ENCODE measurements around the gene ANKUB1. TPM values are rescaled to one million over a fixed set of nuclear protein-coding genes. Genes with fewer than 3 reads are reported as not detected.

The ANKUB1 gene
- total and polyA plus RNA-seq, 5 experiments from 2014 or later = not detected

- ATAC-seq = no peak
- Mint-ChIP-seq H3K4me3 (no peak overlapping the region), H3K27ac (no peak overlapping the region), H3K27me3 (peaks cover 4 to 17% (median 10%) of the 10 kb centered on the region in 5 donors), H3K9me3 (peaks cover 0 to 5% (median 0%) of the 10 kb centered on the region in 9 donors), H3K4me1 (peaks cover 0 to 4% (median 0%) of the 10 kb centered on the region in 4 donors), H3K36me3 (peaks cover 0 to 3% (median 0%) of the 10 kb centered on the region in 3 donors)
- DNase-seq = no peak
- POLR2A ChIA-PET = no interaction called here
These were observed 9.3 kb upstream of the ANKUB1 start for GRCh38 chr3:149801639-149802038.

GRCh38 chr3:149801195-149801594 lies 8.8 kb upstream of the ANKUB1 start:
- H3K9me3 Mint-ChIP-seq = peaks cover 0 to 5% (median 0%) of the 10 kb centered on the region in 9 donors
- peaks cover 2 to 17% (median 8%) of the 10 kb centered on the region in 5 donors for H3K27me3 Mint-ChIP-seq
- ATAC-seq (no peak), DNase-seq (no peak)
- H3K4me1 Mint-ChIP-seq = no peaks in the 10 kb centered on the region
- POLR2A ChIA-PET = no interaction called here
- no peak overlapping the region for H3K4me3 Mint-ChIP-seq
- peaks cover 0 to 3% (median 0%) of the 10 kb centered on the region in 3 donors for H3K36me3 Mint-ChIP-seq
- H3K27ac Mint-ChIP-seq = no peak overlapping the region

GRCh38 chr3:149800693-149801092 lies 8.3 kb upstream of the ANKUB1 start:
- POLR2A ChIA-PET = no interaction called here
- H3K27me3 Mint-ChIP-seq = peaks cover 2 to 17% (median 6%) of the 10 kb centered on the region in 5 donors
- peaks cover 0 to 5% (median 0%) of the 10 kb centered on the region in 9 donors for H3K9me3 Mint-ChIP-seq
- no peaks in the 10 kb centered on the region for H3K4me1 Mint-ChIP-seq
- ATAC-seq = no peak
- peaks cover 0 to 3% (median 0%) of the 10 kb centered on the region in 3 donors for H3K36me3 Mint-ChIP-seq
- no peak overlapping the region for H3K27ac Mint-ChIP-seq
- H3K4me3 Mint-ChIP-seq = no peak overlapping the region
- DNase-seq = no peak

- Mint-ChIP-seq H3K9me3 (peaks cover 0 to 5% (median 0%) of the 10 kb centered on the region in 9 donors), H3K27me3 (peaks cover 7 to 34% (median 11%) of the 10 kb centered on the region in 5 donors), H3K27ac (peak overlapping the region in 1 of 10 donors; percentile 34), H3K36me3 (peaks cover 0 to 3% (median 0%) of the 10 kb centered on the region in 3 donors), H3K4me3 (no peak overlapping the region), H3K4me1 (no peaks in the 10 kb centered on the region)
- ATAC-seq (no peak), DNase-seq (no peak)
- POLR2A ChIA-PET = no interaction called here
These were observed 3.7 kb upstream of the ANKUB1 start for GRCh38 chr3:149796026-149796425.

DNA sequence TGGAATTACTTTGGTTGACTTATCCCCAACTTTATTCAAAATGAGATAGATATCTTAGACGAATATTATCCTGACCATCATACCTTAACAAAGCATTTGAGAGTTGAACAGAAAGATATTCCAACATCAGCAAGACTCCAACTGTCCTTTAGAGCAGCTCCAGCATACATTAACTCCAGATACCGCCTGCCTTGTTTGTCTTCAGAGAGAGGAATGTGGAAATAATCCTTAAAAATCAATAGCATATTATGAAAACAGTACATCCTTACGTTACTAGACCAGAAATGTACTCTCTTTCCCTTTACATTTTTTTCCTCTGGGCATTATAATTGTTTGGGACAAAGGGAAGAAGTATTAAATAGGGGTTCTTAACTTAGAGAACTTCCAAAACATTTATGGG lies 1.7 kb downstream of the ANKUB1 start:
- H3K4me1 Mint-ChIP-seq = no peaks in the 10 kb centered on the region
- no peak for DNase-seq
- no peak for ATAC-seq
- H3K27me3 Mint-ChIP-seq = peaks cover 7 to 39% (median 22%) of the 10 kb centered on the region in 5 donors
- H3K4me3 Mint-ChIP-seq = no peak overlapping the region
- POLR2A ChIA-PET = no interaction called here
- no peak overlapping the region for H3K27ac Mint-ChIP-seq
- no peaks in the 10 kb centered on the region for H3K36me3 Mint-ChIP-seq
- H3K9me3 Mint-ChIP-seq = peaks cover 0 to 4% (median 0%) of the 10 kb centered on the region in 9 donors

- H3K36me3 Mint-ChIP-seq = no peaks in the 10 kb centered on the region
- ATAC-seq (no peak), DNase-seq (no peak)
- no peak overlapping the region for H3K27ac Mint-ChIP-seq
- POLR2A ChIA-PET = no interaction called here
- H3K4me3 Mint-ChIP-seq = no peak overlapping the region
- H3K9me3 Mint-ChIP-seq = peaks cover 0 to 4% (median 0%) of the 10 kb centered on the region in 9 donors
- H3K27me3 Mint-ChIP-seq = peaks cover 7 to 39% (median 22%) of the 10 kb centered on the region in 5 donors
- no peaks in the 10 kb centered on the region for H3K4me1 Mint-ChIP-seq
These were observed 2.1 kb downstream of the ANKUB1 start for GRCh38 chr3:149790268-149790667.

DNA sequence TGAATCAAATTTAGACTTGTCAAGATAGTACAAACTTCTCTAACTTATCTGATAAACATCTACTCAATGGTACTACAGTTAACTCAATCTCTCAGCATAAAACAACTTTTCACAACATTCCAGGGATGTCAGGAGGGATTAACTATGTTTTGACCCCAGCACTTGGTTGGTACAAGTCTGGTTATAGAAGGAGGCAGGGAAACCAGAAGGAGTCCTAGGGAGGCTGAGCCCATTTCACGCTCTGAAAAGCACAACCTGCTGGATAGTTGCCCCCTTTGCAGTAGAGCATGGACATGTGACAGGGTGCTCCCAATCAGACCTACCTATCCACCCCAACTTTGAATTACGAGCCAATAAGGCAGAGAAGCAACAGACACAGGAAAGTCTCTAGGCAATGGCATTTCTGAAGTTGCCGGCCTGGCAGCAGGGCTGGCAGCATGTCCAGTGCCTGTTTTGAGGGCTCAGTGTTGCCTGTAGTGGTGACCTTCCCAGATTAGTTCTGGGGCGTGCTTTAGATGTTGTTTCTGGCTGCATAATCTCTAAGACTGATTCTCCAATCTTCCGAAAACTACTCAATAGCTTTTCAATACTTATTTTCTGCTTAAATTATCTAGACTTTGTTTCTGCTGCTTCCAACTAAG lies 8.2 kb downstream of the ANKUB1 start:
- Mint-ChIP-seq H3K4me1 (peaks cover 0 to 35% (median 0%) of the 10 kb centered on the region in 4 donors), H3K27me3 (peaks cover 1 to 11% (median 5%) of the 10 kb centered on the region in 5 donors), H3K27ac (peak overlapping the region in 1 of 10 donors; percentile 65), H3K9me3 (peaks cover 0 to 4% (median 0%) of the 10 kb centered on the region in 9 donors), H3K36me3 (no peaks in the 10 kb centered on the region), H3K4me3 (no peak overlapping the region)
- no peak for DNase-seq
- POLR2A ChIA-PET = no interaction called here
- ATAC-seq = no peak

DNA sequence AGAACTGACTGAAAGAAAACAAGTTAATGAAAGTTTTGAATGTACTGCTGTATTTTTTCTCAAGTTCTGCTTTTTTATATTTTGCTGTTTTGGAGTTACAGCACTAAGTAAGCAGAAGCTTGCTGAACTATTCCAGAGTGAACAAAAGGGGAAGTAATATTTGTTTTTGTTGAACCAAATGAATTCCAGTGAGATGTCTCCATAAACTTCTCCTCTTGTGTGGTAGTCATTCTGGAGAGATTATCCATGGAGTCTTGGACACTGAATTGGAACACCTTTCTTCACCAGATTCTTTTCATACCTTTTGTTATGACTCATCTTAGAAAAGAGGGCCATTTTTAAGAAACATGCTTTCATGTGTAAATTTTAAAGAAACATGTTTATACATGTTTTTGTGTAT lies 8.8 kb downstream of the ANKUB1 start:
- no peak for ATAC-seq
- DNase-seq = no peak
- Mint-ChIP-seq H3K27ac (peak overlapping the region in 1 of 10 donors; percentile 65), H3K9me3 (peaks cover 0 to 4% (median 0%) of the 10 kb centered on the region in 9 donors), H3K4me3 (no peak overlapping the region), H3K36me3 (no peaks in the 10 kb centered on the region), H3K27me3 (peaks cover 1 to 11% (median 5%) of the 10 kb centered on the region in 5 donors), H3K4me1 (peaks cover 0 to 35% (median 0%) of the 10 kb centered on the region in 4 donors)
- POLR2A ChIA-PET = no interaction called here

- Mint-ChIP-seq H3K9me3 (peaks cover 0 to 4% (median 0%) of the 10 kb centered on the region in 9 donors), H3K4me3 (no peak overlapping the region), H3K27me3 (peaks cover 1 to 12% (median 4%) of the 10 kb centered on the region in 5 donors), H3K36me3 (peaks cover 0 to 4% (median 0%) of the 10 kb centered on the region in 3 donors), H3K27ac (peak overlapping the region in 1 of 10 donors; percentile 86), H3K4me1 (peaks cover 0 to 35% (median 0%) of the 10 kb centered on the region in 4 donors)
- ATAC-seq (no peak), DNase-seq (no peak)
- POLR2A ChIA-PET = no interaction called here
These were observed 10.6 kb downstream of the ANKUB1 start for GRCh38 chr3:149781741-149782140.

DNA sequence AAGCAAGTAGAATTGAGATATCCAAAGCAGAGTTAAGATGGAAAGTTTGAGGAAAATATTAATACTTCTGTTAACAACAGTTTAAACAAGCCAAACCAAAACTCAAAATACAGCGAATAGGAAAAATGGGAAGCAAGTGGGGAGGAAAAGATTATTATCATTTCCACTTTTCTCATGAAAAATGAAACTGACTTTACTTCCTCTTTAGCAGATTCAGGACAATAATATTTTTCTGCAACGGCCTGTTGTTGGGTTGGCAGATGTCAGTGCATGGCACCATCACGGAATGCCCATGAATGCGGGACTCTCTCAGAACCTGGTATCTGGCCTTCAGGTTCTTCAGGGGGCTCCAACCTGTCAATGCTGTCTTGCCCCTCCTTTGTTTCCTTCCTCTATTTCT lies 11.1 kb downstream of the ANKUB1 start:
- ATAC-seq (no peak), DNase-seq (no peak)
- peaks cover 0 to 2% (median 0%) of the 10 kb centered on the region in 9 donors for H3K9me3 Mint-ChIP-seq
- peak overlapping the region in 2 of 10 donors; percentile 34 to 86 for H3K27ac Mint-ChIP-seq
- peaks cover 1 to 12% (median 4%) of the 10 kb centered on the region in 5 donors for H3K27me3 Mint-ChIP-seq
- POLR2A ChIA-PET = no interaction called here
- H3K4me3 Mint-ChIP-seq = peak overlapping the region in 2 of 10 donors; percentile 9 to 59
- peaks cover 0 to 4% (median 0%) of the 10 kb centered on the region in 3 donors for H3K36me3 Mint-ChIP-seq
- H3K4me1 Mint-ChIP-seq = peaks cover 0 to 35% (median 0%) of the 10 kb centered on the region in 4 donors

- ATAC-seq (no peak), DNase-seq (no peak)
- peaks cover 0 to 15% (median 0%) of the 10 kb centered on the region in 4 donors for H3K4me1 Mint-ChIP-seq
- no peak overlapping the region for H3K4me3 Mint-ChIP-seq
- H3K9me3 Mint-ChIP-seq = no peaks in the 10 kb centered on the region
- H3K27ac Mint-ChIP-seq = no peak overlapping the region
- H3K36me3 Mint-ChIP-seq = peaks cover 0 to 4% (median 0%) of the 10 kb centered on the region in 3 donors
- H3K27me3 Mint-ChIP-seq = peaks cover 1 to 22% (median 4%) of the 10 kb centered on the region in 5 donors
- POLR2A ChIA-PET = no interaction called here
These were observed 14.7 kb downstream of the ANKUB1 start for GRCh38 chr3:149777414-149778214.

DNA sequence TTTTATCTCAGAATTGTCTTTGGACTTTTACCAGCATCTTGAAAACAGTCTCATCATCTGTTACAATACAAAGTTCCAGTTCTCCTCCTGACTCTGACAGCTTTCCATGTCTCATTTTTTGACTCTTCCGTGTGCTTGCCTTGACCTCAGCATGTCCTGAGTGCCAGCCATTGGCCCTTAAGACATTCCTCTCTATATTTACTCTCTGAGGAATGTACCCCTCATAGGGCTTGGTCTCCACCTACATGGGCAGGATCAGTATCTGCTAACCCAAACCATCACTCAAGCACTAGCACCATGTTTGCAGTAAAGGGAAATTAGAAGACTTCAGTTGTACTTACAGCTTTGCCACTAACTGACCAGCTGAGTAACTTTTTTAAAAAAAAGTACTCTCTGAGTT lies 16.2 kb downstream of the ANKUB1 start:
- Mint-ChIP-seq H3K9me3 (no peaks in the 10 kb centered on the region), H3K4me3 (no peak overlapping the region), H3K36me3 (peaks cover 0 to 4% (median 0%) of the 10 kb centered on the region in 3 donors), H3K27me3 (peaks cover 3 to 36% (median 13%) of the 10 kb centered on the region in 5 donors), H3K27ac (no peak overlapping the region), H3K4me1 (peaks cover 0 to 10% (median 0%) of the 10 kb centered on the region in 4 donors)
- ATAC-seq (no peak), DNase-seq (no peak)
- POLR2A ChIA-PET = no interaction called here

- ATAC-seq (no peak), DNase-seq (no peak)
- Mint-ChIP-seq H3K27ac (no peak overlapping the region), H3K9me3 (no peaks in the 10 kb centered on the region), H3K4me1 (no peaks in the 10 kb centered on the region), H3K36me3 (peaks cover 0 to 4% (median 0%) of the 10 kb centered on the region in 3 donors), H3K27me3 (peaks cover 5 to 38% (median 16%) of the 10 kb centered on the region in 5 donors), H3K4me3 (no peak overlapping the region)
- POLR2A ChIA-PET = interaction anchor here (0.6 kb wide), 1 partner anchor 1405 kb away, joined by 3 read pairs; no protein-coding TSS in a partner anchor
These were observed 19.5 kb downstream of the ANKUB1 start for GRCh38 chr3:149772861-149773260.

Measured in naive thymus-derived CD8-positive, alpha-beta T cell (primary cell).